ENCODE data around the gene SLC37A1.

SLC37A1 gene

DNA sequence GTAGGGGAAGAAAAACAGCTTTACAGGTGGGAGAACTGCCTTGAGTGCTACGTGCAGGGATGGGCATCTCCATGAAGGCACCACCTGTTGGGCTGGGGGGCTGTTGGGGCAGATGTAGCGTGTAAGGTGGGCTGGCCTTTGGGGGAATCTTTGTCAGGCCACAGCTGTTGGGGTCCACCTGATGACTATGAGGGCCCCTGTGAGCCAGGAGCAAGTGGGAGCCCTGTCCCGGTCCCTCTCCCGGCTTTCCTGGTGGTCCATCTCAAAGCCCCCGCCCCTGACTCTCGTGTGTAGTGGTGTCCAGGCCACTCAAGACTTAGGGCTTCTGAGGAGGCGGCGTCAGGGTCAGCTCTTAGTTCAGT lies 13.5 kb downstream of the SLC37A1 start:
- no peak overlapping the region for H3K4me3 ChIP-seq (ENCODE audit: low read depth, low read length)
- TF ChIP-seq, protein P1, sequence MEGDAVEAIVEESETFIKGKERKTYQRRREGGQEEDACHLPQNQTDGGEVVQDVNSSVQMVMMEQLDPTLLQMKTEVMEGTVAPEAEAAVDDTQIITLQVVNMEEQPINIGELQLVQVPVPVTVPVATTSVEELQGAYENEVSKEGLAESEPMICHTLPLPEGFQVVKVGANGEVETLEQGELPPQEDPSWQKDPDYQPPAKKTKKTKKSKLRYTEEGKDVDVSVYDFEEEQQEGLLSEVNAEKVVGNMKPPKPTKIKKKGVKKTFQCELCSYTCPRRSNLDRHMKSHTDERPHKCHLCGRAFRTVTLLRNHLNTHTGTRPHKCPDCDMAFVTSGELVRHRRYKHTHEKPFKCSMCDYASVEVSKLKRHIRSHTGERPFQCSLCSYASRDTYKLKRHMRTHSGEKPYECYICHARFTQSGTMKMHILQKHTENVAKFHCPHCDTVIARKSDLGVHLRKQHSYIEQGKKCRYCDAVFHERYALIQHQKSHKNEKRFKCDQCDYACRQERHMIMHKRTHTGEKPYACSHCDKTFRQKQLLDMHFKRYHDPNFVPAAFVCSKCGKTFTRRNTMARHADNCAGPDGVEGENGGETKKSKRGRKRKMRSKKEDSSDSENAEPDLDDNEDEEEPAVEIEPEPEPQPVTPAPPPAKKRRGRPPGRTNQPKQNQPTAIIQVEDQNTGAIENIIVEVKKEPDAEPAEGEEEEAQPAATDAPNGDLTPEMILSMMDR (IDR thresholded peaks at IDR 0.05; ENCODE audit: low read depth, low read length), result no peak

DNA sequence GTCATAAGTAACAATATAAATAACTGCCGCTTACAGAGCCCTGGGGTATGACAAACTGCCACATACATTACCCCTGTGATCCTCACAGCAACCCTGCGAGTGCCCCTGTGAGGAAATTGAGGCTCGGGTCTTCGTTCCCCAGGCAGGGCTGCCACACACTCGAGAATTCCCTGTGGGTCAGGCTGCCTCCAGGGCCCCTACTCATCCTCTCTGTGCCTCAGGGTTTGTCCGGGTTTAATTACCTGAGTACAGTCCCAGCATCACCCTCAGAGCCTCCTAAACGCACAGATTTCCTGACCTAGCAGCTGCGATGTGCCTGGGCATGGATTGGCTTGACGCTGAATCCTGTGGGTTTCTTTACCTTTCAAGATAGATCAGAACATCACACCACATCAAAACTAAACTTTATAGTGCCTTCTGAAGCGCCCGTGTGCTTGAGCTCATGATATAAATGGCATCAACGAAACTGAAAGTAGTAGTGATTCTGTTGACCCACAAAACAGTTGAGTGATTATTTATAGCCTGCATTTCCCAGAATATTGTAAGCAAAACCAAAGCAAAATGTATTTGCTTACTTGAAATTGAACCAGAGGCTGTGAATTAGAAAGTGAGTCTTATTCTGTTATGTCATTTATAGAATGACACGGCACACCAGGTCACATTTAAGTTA lies 14.0 kb downstream of the SLC37A1 start:
- H3K4me3 ChIP-seq (ENCODE audit: low read depth, low read length), result no peak overlapping the region
- TF ChIP-seq, protein P1 (IDR thresholded peaks at IDR 0.05; ENCODE audit: low read depth, low read length), result no peak

DNA sequence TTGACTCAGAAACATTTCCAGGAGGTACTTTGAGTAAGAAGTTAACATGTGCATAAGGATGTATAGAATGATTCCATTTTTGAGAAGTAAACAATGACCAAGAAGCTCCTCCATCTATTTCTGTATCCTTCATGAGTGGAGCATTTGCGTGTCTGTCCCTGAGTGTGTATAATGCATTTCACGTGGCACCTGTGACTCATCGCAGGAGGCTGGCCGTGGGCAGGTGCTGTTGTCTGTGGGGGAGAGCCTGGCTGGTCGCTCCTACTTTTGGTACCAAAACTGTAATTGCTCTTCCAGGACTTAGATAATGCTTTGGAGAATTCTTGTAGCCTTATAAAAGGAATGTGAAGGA lies 16.5 kb downstream of the SLC37A1 start:
- TF ChIP-seq, protein P1 (IDR thresholded peaks at IDR 0.05; ENCODE audit: low read depth, low read length), result no peak
- H3K4me3 ChIP-seq (ENCODE audit: low read depth, low read length), result no peak overlapping the region

DNA sequence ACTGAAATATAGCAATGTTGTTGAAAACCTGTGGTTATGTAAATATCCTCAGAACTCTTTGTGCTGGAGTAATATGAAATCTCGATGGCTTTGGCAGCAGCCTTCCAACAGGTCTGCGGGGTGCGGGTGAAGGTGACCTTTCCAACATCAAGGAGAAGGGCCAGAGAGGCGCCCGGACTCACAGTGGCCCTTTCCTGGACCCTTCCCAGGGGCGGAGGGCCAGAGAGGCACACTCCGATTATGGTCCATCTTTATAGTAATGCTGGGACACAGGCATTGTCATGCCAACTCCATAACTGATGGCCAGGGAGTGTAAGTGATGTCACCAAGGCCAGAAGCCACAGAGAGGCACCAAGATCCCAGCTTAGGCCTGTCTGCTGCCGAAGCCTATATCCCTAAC lies 18.1 kb downstream of the SLC37A1 start:
- no peak overlapping the region for H3K4me3 ChIP-seq (ENCODE audit: low read depth, low read length)
- TF ChIP-seq, protein P1 (IDR thresholded peaks at IDR 0.05; ENCODE audit: low read depth, low read length), result no peak

DNA sequence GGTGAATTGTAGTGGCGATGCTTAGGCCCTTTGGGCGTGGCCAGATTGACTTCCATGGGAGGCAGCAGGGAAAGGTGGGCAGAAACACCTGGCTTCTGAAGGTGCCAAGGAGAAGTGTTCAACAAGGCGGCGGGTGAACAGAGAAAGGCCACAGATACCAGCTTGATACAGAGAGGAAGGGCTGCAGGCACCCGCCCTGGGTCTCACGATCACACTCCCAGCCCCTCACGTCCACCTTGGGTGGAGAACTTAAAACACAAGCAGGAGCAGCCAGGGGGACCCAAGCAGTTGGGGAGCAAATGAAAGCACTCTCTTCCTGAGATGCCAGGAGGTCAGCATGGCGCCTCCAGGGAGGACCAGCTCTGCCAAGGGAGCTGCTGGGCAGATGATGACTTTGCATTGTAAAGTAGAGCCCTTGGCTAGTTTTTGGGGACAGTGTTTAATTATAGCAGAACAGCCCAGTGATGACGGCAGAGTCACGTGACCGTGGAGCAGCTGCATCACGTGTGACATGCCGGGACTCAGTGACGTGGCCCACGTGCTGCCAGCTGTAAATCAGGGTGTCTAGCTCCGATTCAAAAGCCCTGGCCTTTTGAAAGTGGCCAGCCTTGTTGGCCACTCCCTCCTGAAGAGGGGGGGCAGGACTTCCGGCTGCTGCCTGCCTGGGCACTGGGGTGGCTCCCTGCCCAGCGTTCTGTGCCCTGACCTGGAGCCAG lies 19.0 kb downstream of the SLC37A1 start:
- H3K4me3 ChIP-seq (ENCODE audit: low read depth, low read length), result no peak overlapping the region
- TF ChIP-seq, protein P1 (IDR thresholded peaks at IDR 0.05; ENCODE audit: low read depth, low read length), result no peak

DNA sequence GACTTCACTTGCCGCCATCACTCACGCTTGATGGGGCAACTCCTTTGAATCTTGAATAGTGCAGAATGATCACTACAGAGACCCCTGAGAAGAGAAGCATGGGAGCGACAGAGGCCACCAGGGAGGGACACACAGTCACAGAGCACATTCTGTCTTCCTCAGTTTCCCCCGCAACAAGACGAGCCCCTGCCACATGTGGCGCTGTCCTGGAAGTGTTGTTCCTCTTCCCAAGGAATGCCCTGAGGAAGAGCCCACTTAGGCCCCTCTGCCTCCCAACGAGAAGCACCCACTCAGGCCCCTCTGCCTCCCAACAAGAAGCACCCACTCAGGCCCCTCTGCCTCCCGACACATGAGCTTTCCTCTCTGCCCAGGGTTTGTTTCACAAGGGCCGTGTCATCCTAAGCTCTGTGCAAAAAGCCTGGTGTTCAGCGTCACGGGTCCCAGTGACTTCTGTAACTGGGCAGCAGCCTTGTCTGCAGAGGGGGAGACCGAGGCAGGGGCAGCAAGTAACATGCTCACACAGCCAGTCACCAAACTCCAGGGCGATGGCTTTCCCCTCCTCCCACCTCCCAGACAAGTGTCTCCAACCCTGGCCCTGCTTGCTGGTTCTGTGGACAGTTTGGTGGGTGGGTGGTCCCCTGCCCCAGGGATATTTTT lies 19.8 kb downstream of the SLC37A1 start:
- TF ChIP-seq, protein P1 (IDR thresholded peaks at IDR 0.05; ENCODE audit: low read depth, low read length), result no peak

DNA sequence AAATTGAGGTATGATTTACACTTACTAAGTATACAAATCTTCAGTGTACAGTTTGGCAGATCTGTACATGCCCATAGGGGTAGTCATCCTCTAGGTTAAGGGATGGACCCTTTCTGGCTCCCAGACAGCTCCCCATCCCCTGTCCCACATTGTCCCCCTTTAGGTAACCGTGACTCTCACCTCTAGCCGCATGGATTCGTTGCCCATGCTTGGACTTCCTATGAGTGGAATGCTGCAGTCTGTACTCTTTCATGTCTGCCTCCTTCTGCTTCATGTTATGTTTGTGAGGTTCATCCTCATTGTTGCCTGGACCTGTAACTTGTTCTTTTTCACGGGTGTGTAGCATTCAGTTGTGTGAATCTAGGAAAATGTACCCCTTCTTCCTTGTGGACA lies 20.3 kb downstream of the SLC37A1 start:
- TF ChIP-seq, protein P1 (IDR thresholded peaks at IDR 0.05; ENCODE audit: low read depth, low read length), result no peak
- H3K4me3 ChIP-seq (ENCODE audit: low read depth, low read length), result no peak overlapping the region

More for the DNA sequence above, 19.8 kb downstream of the SLC37A1 start:
- H3K4me3 ChIP-seq (ENCODE audit: low read depth, low read length), result no peak overlapping the region
